Psoas muscle (tissue), 8 donors: Measurements from ENCODE around the gene OSGEPL1. TPM values are rescaled to one million over a fixed set of nuclear protein-coding genes. Genes with fewer than 3 reads are reported as not detected.

Experiments
- ATAC-seq, 4 donors: fragments of 200-7000 bp; cut with Tn5 transposase; one replicate each; pipeline ENCODE4 v1.9.1; 2020; ENCODE audit warnings: moderate library complexity in 3 of 4, mild to moderate bottlenecking in 2 of 4
- DNase-seq, 2 donors: peaks; one replicate each; pipeline ENCODE4 v3.0.0-alpha.2; 2020
- H3K27ac ChIP-seq: fragments of 200-600 bp; one replicate; pipeline ENCODE4 v1.8.0; 2022
- H3K27me3 ChIP-seq, 3 donors: fragments of 200-600 bp in 1 of 3; one replicate each; pipeline versions ENCODE4 v1.6.1 to v1.8.0; 2013 to 2022; ENCODE audit warnings: low read length in 2 of 3, mild to moderate bottlenecking in 2 of 3, moderate library complexity in 1 of 3; ENCODE audit not compliant: insufficient read depth in 3 of 3
- H3K36me3 ChIP-seq, 2 donors: fragments of 200-600 bp in 1 of 2; one replicate each; pipeline versions ENCODE4 v1.6.1 to v1.8.0; 2013 to 2022; ENCODE audit warnings: low read depth in 1 of 2, mild to moderate bottlenecking in 1 of 2, moderate library complexity in 1 of 2; ENCODE audit not compliant: insufficient read depth in 1 of 2
- H3K4me1 ChIP-seq: fragments of 200-600 bp; one replicate; pipeline ENCODE4 v1.8.0; 2022
- H3K4me3 ChIP-seq: fragments of 200-600 bp; one replicate; pipeline ENCODE4 v1.8.0; 2022; ENCODE audit warnings: mild to moderate bottlenecking
- H3K9me3 ChIP-seq: fragments of 200-600 bp; one replicate; pipeline ENCODE4 v1.8.0; 2022
- CTCF ChIP-seq: fragments of 200-600 bp; IDR thresholded peaks from one replicate; pipeline ENCODE4 v1.8.0; 2022; ENCODE audit warnings: antibody characterized with exemption
- WGBS, 3 donors: extraction: QIAGEN DNeasy Blood & Tissue Kit; methylation state at CpG; one replicate each; pipeline versions ENCODE4 v1.1.6 to v1.1.7; 2013; 5-methylcytosine and 5-hydroxymethylcytosine counted together
- intact Hi-C, 2 donors: fragments of 100-400 bp; cut with DNase I; formaldehyde crosslinking; loops; one replicate each; pipeline versions ENCODE4 v1.11.0 to v1.14.2; 2022
- polyA plus RNA-seq, 3 donors: library from polyadenylated mRNA; stranded (reverse); fragments of 200-250 nt; gene quantifications; one replicate each; pipeline ENCODE4 v1.2.3, GENCODE V29; 2013
- total RNA-seq, 4 donors: library from RNA; stranded (reverse); fragmentation: NEBNext Ultra II Directional in 2 of 4; extraction: Animal tissue kit (Norgen Biotek cat#: 25700) in 2 of 4; gene quantifications; one replicate each; pipeline versions ENCODE4 v1.2.1 to v1.2.4, GENCODE V29; 2021 to 2023
- donor health status: healthy with polysubstance abuse.
- donor health status: DM: no; HTN: no; CAD: no; lungs with moderate emphysema.
- donor health status: Bipolar disorder and iron deficiency.
- donor health status: healthy.
- donor health status: DM: yes; HTN: yes; CAD: no.
- donor health status: DM: no; HTN: no; CAD: no.
- donor health status: DM: no; HTN: no; CAD: no.
- donor health status: DM: yes; HTN: yes; CAD: no.

OSGEPL1 gene
- total and polyA plus RNA-seq, 7 donors, result 2.9 to 12.3 (median 4.4) TPM

- 94 to 97% (median 94%) methylated on average over 12 of the region's 12 CpGs for WGBS, 3 donors
- no peaks in the 10 kb centered on the region for H3K27me3 ChIP-seq
- no peak for ATAC-seq
- H3K4me3 ChIP-seq, result no peak overlapping the region
- H3K36me3 ChIP-seq, result peaks cover 0 to 93% of the 10 kb centered on the region in 2 donors
- DNase-seq, result no peak
- H3K27ac ChIP-seq, result no peak overlapping the region
- no peak for TF ChIP-seq CTCF
- H3K4me1 ChIP-seq, result no peaks in the 10 kb centered on the region
- H3K9me3 ChIP-seq, result no peaks in the 10 kb centered on the region
- intact Hi-C loops, result no loop called here
Measured at GRCh38 chr2:189791338-189792042, 28.9 kb upstream of the OSGEPL1 start.

GRCh38 chr2:189783927-189784867, 21.6 kb upstream of the OSGEPL1 start, which contains the start of the genes ORMDL1 and PMS1:
Gene ORMDL1 (minus strand): TSS chr2:189784339. CDS start chr2:189782595, 1,744 bp downstream.
Gene PMS1 (plus strand): TSS chr2:189784450. CDS start chr2:189791810, 7,360 bp downstream.
- Histone ChIP-seq H3K27ac (peak within 1 kb of the TSS; percentile 98), H3K9me3 (no peaks in the 10 kb centered on the region), H3K4me1 (peaks cover 27% of the 10 kb centered on the region), H3K27me3 (no peaks in the 10 kb centered on the region), H3K4me3 (peak within 1 kb of the TSS; percentile 73), H3K36me3 (peaks cover 0 to 60% of the 10 kb centered on the region in 2 donors)
- DNase-seq (peak; percentile 97 to 98), ATAC-seq (peak; percentile 97 to 99 (median 98))
- no peak for TF ChIP-seq CTCF
- intact Hi-C loops, result loop anchor here in 1 of 2 donors (2.0 kb wide), 1 partner anchor 19 kb away; no protein-coding TSS in a partner anchor
- WGBS, 3 donors, result 0% methylated on average over 92 to 96 of the region's 96 CpGs

- peaks cover 0 to 62% of the 10 kb centered on the region in 2 donors for H3K36me3 ChIP-seq
- peak overlapping the region; percentile 73 for H3K4me3 ChIP-seq
- ATAC-seq (peak in 1 of 4 donors; percentile 13), DNase-seq (no peak)
- peak overlapping the region; percentile 98 for H3K27ac ChIP-seq
- no peaks in the 10 kb centered on the region for H3K9me3 ChIP-seq
- no peak for TF ChIP-seq CTCF
- H3K4me1 ChIP-seq, result peaks cover 27% of the 10 kb centered on the region
- WGBS, 3 donors, result 0 to 1% (median 0%) methylated on average over 17 of the region's 17 CpGs
- no peaks in the 10 kb centered on the region for H3K27me3 ChIP-seq
- intact Hi-C loops, result loop anchor here in 1 of 2 donors (2.0 kb wide), 1 partner anchor 19 kb away; no protein-coding TSS in a partner anchor
Measured at GRCh38 chr2:189783451-189783926, 20.9 kb upstream of the OSGEPL1 start.

- DNase-seq, result no peak
- Histone ChIP-seq H3K36me3 (peaks cover 0 to 62% of the 10 kb centered on the region in 2 donors), H3K27me3 (no peaks in the 10 kb centered on the region), H3K27ac (peak overlapping the region; percentile 98), H3K4me3 (peak overlapping the region; percentile 73), H3K9me3 (no peaks in the 10 kb centered on the region), H3K4me1 (peaks cover 27% of the 10 kb centered on the region)
- no peak for TF ChIP-seq CTCF
- 36 to 47% (median 46%) methylated on average over 4 of the region's 4 CpGs for WGBS, 3 donors
- intact Hi-C loops, result loop anchor here in 1 of 2 donors (2.0 kb wide), 1 partner anchor 17 kb away; no protein-coding TSS in a partner anchor
- no peak for ATAC-seq
Measured at GRCh38 chr2:189782221-189782671, 19.7 kb upstream of the OSGEPL1 start.
